A549 (cell line): Measurements from ENCODE around the gene PPFIA4. TPM values are rescaled to one million over a fixed set of nuclear protein-coding genes. Genes with fewer than 3 reads are reported as not detected.

ENCODE experiments used
- ATAC-seq, 2 experiments: fragments of 200-7000 bp in 1 of 2; fragments of >200 bp in 1 of 2; cut with Nextera tagmentation in 1 of 2; cut with Tn5 transposase in 1 of 2; 3 replicates each; pipeline versions ENCODE4 v1.8.0 to v1.9.1; 2018 to 2020; ENCODE audit warnings: mild to moderate bottlenecking in 1 of 2, moderate library complexity in 1 of 2
- CTCF ChIA-PET: fragments of 300-600 bp; sonication (Branson Sonifier 250); formaldehyde crosslinking; extraction: SDS; loops from one replicate; lab custom pipeline; 2021; ENCODE audit warnings: antibody characterized with exemption, inconsistent platforms; lab: Yijun Ruan, JAX
- POLR2A ChIA-PET: fragments of 350-600 bp; formaldehyde crosslinking; extraction: SDS; loops from one replicate; lab custom pipeline; 2021; ENCODE audit warnings: antibody characterized with exemption, inconsistent platforms; lab: Yijun Ruan, JAX
- DNase-seq, 2 experiments: peaks; one replicate each; pipeline versions ENCODE4 v3.0.0 to v3.0.0-alpha.2; 2011 to 2016; ENCODE audit warnings: low read depth in 1 of 2, low spot score in 1 of 2
- FAIRE-seq: peaks from 2 replicates; lab custom pipeline; 2011; peaks lifted over from hg19 to GRCh38; lab: Jason Lieb, UNC
- H3K27ac ChIP-seq, 2 experiments: fragments of >200 bp; sonication (Bioruptor Twin); formaldehyde crosslinking; 3 replicates each; pipeline ENCODE4 v1.5.1; 2016 to 2017
- H3K4me1 ChIP-seq: fragments of >200 bp; sonication (Bioruptor Twin); formaldehyde crosslinking; 3 replicates; pipeline ENCODE4 v1.6.1; 2016
- H3K4me2 ChIP-seq: fragments of >200 bp; sonication (Bioruptor Twin); formaldehyde crosslinking; 3 replicates; pipeline ENCODE4 v1.6.1; 2016
- H3K4me3 ChIP-seq: fragments of >200 bp; sonication (Bioruptor Twin); formaldehyde crosslinking; 3 replicates; pipeline ENCODE4 v1.5.1; 2016
- H3K9me3 ChIP-seq: fragments of >200 bp; sonication (Bioruptor Twin); formaldehyde crosslinking; 3 replicates; pipeline ENCODE4 v1.6.1; 2016
- ATOH8 ChIP-seq: fragments of 250-450 bp; sonication (Bioruptor Pico); IDR thresholded peaks from 2 replicates; pipeline ENCODE4 v1.5.0; 2020; ENCODE audit warnings: low read depth, mild to moderate bottlenecking, moderate library complexity
- BHLHE40 ChIP-seq: IDR thresholded peaks from 2 replicates; pipeline ENCODE4 v1.6.1; 2012; ENCODE audit warnings: low read depth, low read length, inconsistent platforms
- CBX8 ChIP-seq: fragments of 200-600 bp; sonication (generic); IDR thresholded peaks from 2 replicates; pipeline ENCODE4 v1.6.1; 2016
- CEBPB ChIP-seq, 2 experiments: fragments of >200 bp in 1 of 2; sonication (Bioruptor Twin) in 1 of 2; formaldehyde crosslinking in 1 of 2; IDR thresholded peaks; 2 replicates each; pipeline ENCODE4 v1.6.1; 2012 to 2016
- CTCF ChIP-seq: fragments of >200 bp; sonication (Bioruptor Twin); formaldehyde crosslinking; IDR thresholded peaks from 3 replicates; pipeline ENCODE4 v1.5.1; 2016
- EHF ChIP-seq: fragments of 250-450 bp; sonication (Bioruptor Pico); IDR thresholded peaks from 2 replicates; pipeline ENCODE4 v1.5.0; 2020; ENCODE audit warnings: mild to moderate bottlenecking
- ESRRA ChIP-seq: fragments of 150-350 bp; IDR thresholded peaks from 2 replicates; pipeline ENCODE4 v1.6.1; 2014; ENCODE audit warnings: mild to moderate bottlenecking, low read length, borderline replicate concordance
- FOSB ChIP-seq: fragments of 250-450 bp; sonication (Bioruptor Pico); IDR thresholded peaks from 2 replicates; pipeline ENCODE4 v1.5.0; 2020; ENCODE audit warnings: mild to moderate bottlenecking, moderate library complexity
- FOXS1 ChIP-seq: fragments of 250-450 bp; sonication (Bioruptor Pico); IDR thresholded peaks from 2 replicates; pipeline ENCODE4 v1.5.0; 2020; ENCODE audit warnings: mild to moderate bottlenecking, moderate library complexity
- HES2 ChIP-seq: fragments of >200 bp; sonication (Bioruptor Twin); formaldehyde crosslinking; IDR thresholded peaks from 2 replicates; pipeline ENCODE4 v1.6.1; 2016
- HEYL ChIP-seq: fragments of 250-450 bp; sonication (Bioruptor Pico); IDR thresholded peaks from 2 replicates; pipeline ENCODE4 v1.8.0; 2021; ENCODE audit warnings: mild to moderate bottlenecking, moderate library complexity
- HMGXB4 ChIP-seq: fragments of 250-450 bp; sonication (Bioruptor Pico); IDR thresholded peaks from 2 replicates; pipeline ENCODE4 v1.5.0; 2021; ENCODE audit warnings: mild to moderate bottlenecking, moderate library complexity, borderline replicate concordance
- KDM1A ChIP-seq: fragments of 200-600 bp; sonication (generic); IDR thresholded peaks from 2 replicates; pipeline ENCODE4 v1.6.1; 2016; ENCODE audit warnings: low read depth, mild to moderate bottlenecking
- MAFK ChIP-seq: fragments of 450-650 bp; IDR thresholded peaks from 2 replicates; pipeline ENCODE4 v1.6.1; 2014; ENCODE audit not compliant: partially characterized antibody
- NPAS2 ChIP-seq: fragments of 250-450 bp; sonication (Bioruptor Pico); IDR thresholded peaks from 2 replicates; pipeline ENCODE4 v1.8.0; 2022; ENCODE audit warnings: mild to moderate bottlenecking, moderate library complexity, borderline replicate concordance
- PBX3 ChIP-seq: IDR thresholded peaks from 2 replicates; pipeline ENCODE4 v1.6.1; 2012
- RAD21 ChIP-seq, 2 experiments: fragments of >200 bp in 1 of 2; sonication (Bioruptor Twin) in 1 of 2; formaldehyde crosslinking in 1 of 2; IDR thresholded peaks in 1 of 2; conservative IDR thresholded peaks in 1 of 2; 2 replicates in 1 of 2; 3 replicates in 1 of 2; pipeline ENCODE4 v1.6.1; 2012 to 2018; ENCODE audit warnings: inconsistent platforms in 1 of 2
- RCOR1 ChIP-seq: fragments of 150-350 bp; IDR thresholded peaks from 2 replicates; pipeline ENCODE4 v1.6.1; 2014; ENCODE audit warnings: antibody characterized with exemption, low read length, low read depth
- REST ChIP-seq: fragments of 200-600 bp; sonication (generic); IDR thresholded peaks from 2 replicates; pipeline ENCODE4 v1.6.1; 2016; ENCODE audit warnings: antibody characterized with exemption, mild to moderate bottlenecking, moderate library complexity
- RFX5 ChIP-seq: fragments of 450-650 bp; IDR thresholded peaks from 2 replicates; pipeline ENCODE4 v1.7.1; 2014; ENCODE audit warnings: antibody characterized with exemption, mild to moderate bottlenecking, moderate library complexity
- TP53 ChIP-seq: fragments of 250-450 bp; sonication (Bioruptor Pico); IDR thresholded peaks from 2 replicates; pipeline ENCODE4 v1.5.0; 2021; ENCODE audit warnings: mild to moderate bottlenecking, moderate library complexity
- USF2 ChIP-seq: fragments of 450-650 bp; IDR thresholded peaks from 2 replicates; pipeline ENCODE4 v1.6.1; 2014; ENCODE audit warnings: antibody characterized with exemption
- ZNF302 ChIP-seq: fragments of 250-450 bp; sonication (Bioruptor Pico); IDR thresholded peaks from 2 replicates; pipeline ENCODE4 v1.9.0; 2021; ENCODE audit warnings: inconsistent platforms, mild to moderate bottlenecking, moderate library complexity
- WGBS: methylation state at CpG from one replicate; pipeline ENCODE4 v1.1.6; 2017; ENCODE audit errors: missing lambda C conversion rate; 5-methylcytosine and 5-hydroxymethylcytosine counted together
- polyA plus RNA-seq, 4 experiments: library from polyadenylated mRNA; depleted of rRNA in 3 of 4; stranded (reverse); fragments of >200 nt; fragmentation: RNase III in 1 of 4; extraction: RNeasy Plus Mini Kit Qiagen cat#74134 plus additional on column Dnase treatment in 1 of 4; gene quantifications; 2 replicates in 3 of 4; 3 replicates in 1 of 4; pipeline ENCODE4 v1.2.3, GENCODE V29; 2011 to 2017

PPFIA4 gene
- polyA plus RNA-seq, 2 of the 4 experiments (the other 2 are of a cell fraction): 0.47 to 0.63 TPM

GRCh38 chr1:203001986-203002385 lies 24.3 kb upstream of the PPFIA4 start:
- POLR2A ChIA-PET: no interaction called here
- Histone ChIP-seq H3K4me3 (no peak overlapping the region), H3K27ac (no peak overlapping the region), H3K4me1 (peaks cover 6% of the 10 kb centered on the region), H3K4me2 (no peak overlapping the region), H3K9me3 (no peaks in the 10 kb centered on the region)
- WGBS: 91% methylated on average over 9 of the region's 9 CpGs
- ATAC-seq (no peak), FAIRE-seq (no peak), DNase-seq (no peak)
- CTCF ChIA-PET: interaction anchor here (0.9 kb wide), 1 partner anchor 37 kb away, joined by 4 read pairs; no protein-coding TSS in a partner anchor
- TF ChIP-seq MAFK: no peak
- TF ChIP-seq RFX5: no peak
- no peak for TF ChIP-seq HEYL
- no peak for TF ChIP-seq BHLHE40
- no peak for TF ChIP-seq REST
- no peak for TF ChIP-seq ESRRA
- no peak for TF ChIP-seq NPAS2 (CRISPR knock-in tag)
- TF ChIP-seq ZNF302 (CRISPR knock-in tag): no peak
- no peak for TF ChIP-seq USF2
- no peak for TF ChIP-seq FOXS1
- no peak for TF ChIP-seq TP53
- no peak for TF ChIP-seq FOSB (CRISPR knock-in tag)
- TF ChIP-seq RAD21 (conservative IDR thresholded peaks at IDR 0.05 in 1 of 2, IDR thresholded peaks at IDR 0.05 in 1 of 2): no peak
- no peak for TF ChIP-seq HES2
- TF ChIP-seq ATOH8 (CRISPR knock-in tag): no peak

- ATAC-seq: no peak
- CTCF ChIA-PET: no interaction called here
- POLR2A ChIA-PET: no interaction called here
- DNase-seq: no peak
- no peak for FAIRE-seq
- no peak overlapping the region for H3K4me3 ChIP-seq
- no peaks in the 10 kb centered on the region for H3K9me3 ChIP-seq
- WGBS: 51% methylated on average over 1 of the region's 1 CpG
- H3K4me2 ChIP-seq: no peak overlapping the region
- H3K4me1 ChIP-seq: peaks cover 6% of the 10 kb centered on the region
- H3K27ac ChIP-seq: no peak overlapping the region; a peak in 1 of 6 replicates
- no peak for TF ChIP-seq HEYL
- TF ChIP-seq KDM1A: no peak
- no peak for TF ChIP-seq HMGXB4 (CRISPR knock-in tag)
- TF ChIP-seq CTCF: no peak
- no peak for TF ChIP-seq CBX8
- TF ChIP-seq FOSB (CRISPR knock-in tag): no peak
- no peak for TF ChIP-seq CEBPB (IDR thresholded peaks at IDR 0.05)
- no peak for TF ChIP-seq EHF
- TF ChIP-seq PBX3: no peak
- TF ChIP-seq RCOR1: no peak
- no peak for TF ChIP-seq REST
Measured at GRCh38 chr1:203002951-203003350, 23.3 kb upstream of the PPFIA4 start.
